Psoas muscle (tissue), 8 donors: ENCODE measurements around the gene OXA1L. TPM values are rescaled to one million over a fixed set of nuclear protein-coding genes. Genes with fewer than 3 reads are reported as not detected.
A peak's percentile ranks its signal among the peaks of the same experiment; 100 is the strongest.
"Not testable (repeated sequence)": the region's sequence is repeated elsewhere in the genome, so short reads cannot be mapped to it uniquely, and the experiment has no call there.

Source experiments
- ATAC-seq, 4 donors: fragments of 200-7000 bp; cut with Tn5 transposase; one replicate each; pipeline ENCODE4 v1.9.1; 2020; ENCODE audit warnings: moderate library complexity in 3 of 4, mild to moderate bottlenecking in 2 of 4
- DNase-seq, 2 donors: peaks; one replicate each; pipeline ENCODE4 v3.0.0-alpha.2; 2020
- H3K27ac ChIP-seq: fragments of 200-600 bp; one replicate; pipeline ENCODE4 v1.8.0; 2022
- H3K27me3 ChIP-seq, 3 donors: fragments of 200-600 bp in 1 of 3; one replicate each; pipeline versions ENCODE4 v1.6.1 to v1.8.0; 2013 to 2022; ENCODE audit warnings: low read length in 2 of 3, mild to moderate bottlenecking in 2 of 3, moderate library complexity in 1 of 3; ENCODE audit not compliant: insufficient read depth in 3 of 3
- H3K36me3 ChIP-seq, 2 donors: fragments of 200-600 bp in 1 of 2; one replicate each; pipeline versions ENCODE4 v1.6.1 to v1.8.0; 2013 to 2022; ENCODE audit warnings: low read depth in 1 of 2, mild to moderate bottlenecking in 1 of 2, moderate library complexity in 1 of 2; ENCODE audit not compliant: insufficient read depth in 1 of 2
- H3K4me1 ChIP-seq: fragments of 200-600 bp; one replicate; pipeline ENCODE4 v1.8.0; 2022
- H3K4me3 ChIP-seq: fragments of 200-600 bp; one replicate; pipeline ENCODE4 v1.8.0; 2022; ENCODE audit warnings: mild to moderate bottlenecking
- H3K9me3 ChIP-seq: fragments of 200-600 bp; one replicate; pipeline ENCODE4 v1.8.0; 2022
- WGBS, 3 donors: extraction: QIAGEN DNeasy Blood & Tissue Kit; methylation state at CpG; one replicate each; pipeline versions ENCODE4 v1.1.6 to v1.1.7; 2013; 5-methylcytosine and 5-hydroxymethylcytosine counted together
- intact Hi-C, 2 donors: fragments of 100-400 bp; cut with DNase I; formaldehyde crosslinking; loops; one replicate each; pipeline versions ENCODE4 v1.11.0 to v1.14.2; 2022
- polyA plus RNA-seq, 3 donors: library from polyadenylated mRNA; stranded (reverse); fragments of 200-250 nt; gene quantifications; one replicate each; pipeline ENCODE4 v1.2.3, GENCODE V29; 2013
- total RNA-seq, 4 donors: library from RNA; stranded (reverse); fragmentation: NEBNext Ultra II Directional in 2 of 4; extraction: Animal tissue kit (Norgen Biotek cat#: 25700) in 2 of 4; gene quantifications; one replicate each; pipeline versions ENCODE4 v1.2.1 to v1.2.4, GENCODE V29; 2021 to 2023
- TF ChIP-seq, protein P1 (sequence below): fragments of 200-600 bp; IDR thresholded peaks from one replicate; pipeline ENCODE4 v1.8.0; 2022; ENCODE audit warnings: antibody characterized with exemption
- donor health status: healthy with polysubstance abuse.
- donor health status: DM: no; HTN: no; CAD: no; lungs with moderate emphysema.
- donor health status: Bipolar disorder and iron deficiency.
- donor health status: healthy.
- donor health status: DM: yes; HTN: yes; CAD: no.
- donor health status: DM: no; HTN: no; CAD: no.
- donor health status: DM: no; HTN: no; CAD: no.
- donor health status: DM: yes; HTN: yes; CAD: no.

OXA1L gene
- total and polyA plus RNA-seq, 7 donors, result 90.7 to 168 (median 137) TPM

GRCh38 chr14:22791301-22791700 lies 24.8 kb downstream of the OXA1L start:
- no peaks in the 10 kb centered on the region for H3K4me1 ChIP-seq
- H3K4me3 ChIP-seq, result no peak overlapping the region
- TF ChIP-seq, protein P1, sequence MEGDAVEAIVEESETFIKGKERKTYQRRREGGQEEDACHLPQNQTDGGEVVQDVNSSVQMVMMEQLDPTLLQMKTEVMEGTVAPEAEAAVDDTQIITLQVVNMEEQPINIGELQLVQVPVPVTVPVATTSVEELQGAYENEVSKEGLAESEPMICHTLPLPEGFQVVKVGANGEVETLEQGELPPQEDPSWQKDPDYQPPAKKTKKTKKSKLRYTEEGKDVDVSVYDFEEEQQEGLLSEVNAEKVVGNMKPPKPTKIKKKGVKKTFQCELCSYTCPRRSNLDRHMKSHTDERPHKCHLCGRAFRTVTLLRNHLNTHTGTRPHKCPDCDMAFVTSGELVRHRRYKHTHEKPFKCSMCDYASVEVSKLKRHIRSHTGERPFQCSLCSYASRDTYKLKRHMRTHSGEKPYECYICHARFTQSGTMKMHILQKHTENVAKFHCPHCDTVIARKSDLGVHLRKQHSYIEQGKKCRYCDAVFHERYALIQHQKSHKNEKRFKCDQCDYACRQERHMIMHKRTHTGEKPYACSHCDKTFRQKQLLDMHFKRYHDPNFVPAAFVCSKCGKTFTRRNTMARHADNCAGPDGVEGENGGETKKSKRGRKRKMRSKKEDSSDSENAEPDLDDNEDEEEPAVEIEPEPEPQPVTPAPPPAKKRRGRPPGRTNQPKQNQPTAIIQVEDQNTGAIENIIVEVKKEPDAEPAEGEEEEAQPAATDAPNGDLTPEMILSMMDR, result no peak
- WGBS, 3 donors, result 37 to 47% (median 39%) methylated on average over 3 of the region's 3 CpGs
- H3K27ac ChIP-seq, result peak overlapping the region; percentile 32
- no peaks in the 10 kb centered on the region for H3K36me3 ChIP-seq
- intact Hi-C loops, result no loop called here
- H3K27me3 ChIP-seq, result peaks cover 0 to 3% (median 0%) of the 10 kb centered on the region in 3 donors
- DNase-seq (no peak), ATAC-seq (peak in 2 of 4 donors; percentile 33 to 74)
- no peaks in the 10 kb centered on the region for H3K9me3 ChIP-seq

DNA sequence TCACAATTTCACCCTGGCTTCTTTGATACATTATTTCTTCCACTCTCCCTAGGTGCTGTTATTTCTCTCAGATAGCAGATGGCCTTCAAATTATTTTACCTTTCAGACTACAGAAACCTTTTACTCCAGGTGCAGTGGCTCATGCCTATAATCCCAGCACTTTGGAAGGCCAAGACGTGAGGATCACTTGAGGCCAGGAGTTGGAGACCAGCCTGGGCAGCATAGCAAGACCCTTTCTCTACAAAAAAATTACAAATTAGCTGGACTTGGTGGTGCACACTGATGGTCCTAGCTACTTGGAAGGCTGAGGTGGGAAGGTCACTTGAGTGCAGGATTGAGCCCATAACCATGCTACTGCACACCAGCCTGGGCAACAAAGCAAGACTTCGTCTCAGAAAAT lies 25.7 kb downstream of the OXA1L start:
- ATAC-seq, result no peak
- H3K9me3 ChIP-seq, result no peaks in the 10 kb centered on the region
- H3K4me1 ChIP-seq, result no peaks in the 10 kb centered on the region
- TF ChIP-seq, protein P1, result no peak
- H3K27me3 ChIP-seq, result peaks cover 0 to 4% (median 0%) of the 10 kb centered on the region in 3 donors
- no peak overlapping the region for H3K27ac ChIP-seq
- WGBS, 3 donors, result 80 to 98% (median 87%) methylated on average over 2 of the region's 2 CpGs
- intact Hi-C loops, result no loop called here
- H3K4me3 ChIP-seq, result no peak overlapping the region
- H3K36me3 ChIP-seq, result no peaks in the 10 kb centered on the region
- DNase-seq, result no peak

DNA sequence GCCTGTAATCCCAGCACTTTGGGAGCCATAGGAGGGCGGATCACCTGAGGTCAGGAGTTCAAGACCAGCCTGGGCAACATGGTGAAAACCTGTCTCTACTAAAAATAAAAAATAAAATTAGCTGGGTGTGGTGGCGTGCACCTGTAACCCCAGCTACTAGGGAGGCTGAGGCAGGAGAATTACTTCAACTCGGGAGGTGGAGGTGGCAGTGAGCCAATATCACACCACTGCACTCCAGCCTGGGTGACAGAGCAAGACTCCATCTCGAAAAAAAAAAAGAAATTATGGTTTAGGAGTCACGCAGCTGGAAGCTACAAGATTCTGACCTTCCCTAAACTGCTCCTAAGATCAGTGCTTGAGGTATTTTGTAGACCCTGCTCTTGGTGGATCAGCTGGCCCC lies 27.1 kb downstream of the OXA1L start:
- H3K4me1 ChIP-seq, DNase-seq, intact Hi-C loops, ATAC-seq, H3K4me3 ChIP-seq, H3K9me3 ChIP-seq, H3K27me3 ChIP-seq, H3K36me3 ChIP-seq, H3K27ac ChIP-seq: not testable (repeated sequence)
- 78 to 83% (median 80%) methylated on average over 5 of the region's 5 CpGs for WGBS, 3 donors

GRCh38 chr14:22793976-22794375 lies 27.5 kb downstream of the OXA1L start:
- Histone ChIP-seq H3K9me3 (no peaks in the 10 kb centered on the region), H3K4me1 (no peaks in the 10 kb centered on the region), H3K36me3 (no peaks in the 10 kb centered on the region), H3K4me3 (no peak overlapping the region), H3K27me3 (peaks cover 0 to 4% (median 0%) of the 10 kb centered on the region in 3 donors), H3K27ac (no peak overlapping the region)
- no peak for ATAC-seq
- no peak for DNase-seq
- intact Hi-C loops, result no loop called here
- WGBS, 3 donors, result 68 to 84% (median 73%) methylated on average over 5 of the region's 5 CpGs
- TF ChIP-seq, protein P1, result no peak

DNA sequence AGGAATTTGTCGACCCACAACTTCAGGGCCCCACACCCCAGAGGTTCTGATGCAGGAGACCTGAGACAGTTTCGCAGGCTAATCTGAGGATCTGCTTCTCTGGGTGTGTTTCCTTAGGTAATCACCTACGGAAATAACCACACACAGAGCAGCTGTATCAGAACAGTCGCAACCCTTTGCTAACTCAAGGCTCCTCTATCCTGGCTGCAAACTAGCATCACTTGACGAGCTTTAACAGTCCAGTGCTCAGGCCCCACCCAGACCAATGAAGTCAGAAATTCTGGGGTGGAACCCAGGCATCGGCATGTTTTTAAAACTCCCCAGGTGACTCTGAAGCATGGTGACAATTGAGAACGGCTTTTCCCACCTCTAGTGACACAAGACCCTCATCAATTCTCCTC lies 28.1 kb downstream of the OXA1L start:
- intact Hi-C loops, result no loop called here
- Histone ChIP-seq H3K27me3 (peaks cover 0 to 4% (median 1%) of the 10 kb centered on the region in 3 donors), H3K4me1 (no peaks in the 10 kb centered on the region), H3K36me3 (no peaks in the 10 kb centered on the region), H3K4me3 (no peak overlapping the region), H3K27ac (no peak overlapping the region), H3K9me3 (no peaks in the 10 kb centered on the region)
- TF ChIP-seq, protein P1, result no peak
- ATAC-seq (no peak), DNase-seq (no peak)
- WGBS, 3 donors, result 70 to 77% (median 75%) methylated on average over 7 of the region's 7 CpGs
